ENCODE measurements around the gene VIPR2. TPM values are rescaled to one million over a fixed set of nuclear protein-coding genes. Genes with fewer than 3 reads are reported as not detected.
"Not testable (repeated sequence)": the region's sequence is repeated elsewhere in the genome, so short reads cannot be mapped to it uniquely, and the experiment has no call there.

VIPR2 gene
- total RNA-seq, 1 experiment from 2014 or later = not detected

GRCh38 chr7:159007364-159007995 is 137.2 kb downstream of the VIPR2 start:
- no peaks in the 10 kb centered on the region; the same call in 1 of the 2 replicates for H3K27me3 ChIP-seq (replicated peaks)
- H3K4me1 ChIP-seq (replicated peaks) = no peaks in the 10 kb centered on the region
- H3K9me3 ChIP-seq (replicated peaks) = no peaks in the 10 kb centered on the region
- no peak overlapping the region for H3K4me3 ChIP-seq
- no peak overlapping the region for H3K27ac ChIP-seq
- no peaks in the 10 kb centered on the region for H3K36me3 ChIP-seq
- DNase-seq (ENCODE audit: low read depth in 1 of 2, low spot score in 2 of 2) = no peak

GRCh38 chr7:159006610-159007130 is 138.0 kb downstream of the VIPR2 start:
- H3K4me3 ChIP-seq = no peak overlapping the region
- no peaks in the 10 kb centered on the region; the same call in 1 of the 2 replicates for H3K27me3 ChIP-seq (replicated peaks)
- no peaks in the 10 kb centered on the region for H3K4me1 ChIP-seq (replicated peaks)

GRCh38 chr7:159006022-159006609 is 138.6 kb downstream of the VIPR2 start:
- H3K36me3 ChIP-seq; DNase-seq (ENCODE audit: low read depth in 1 of 2, low spot score in 2 of 2); H3K4me1 ChIP-seq (replicated peaks); H3K4me3 ChIP-seq; H3K27ac ChIP-seq; H3K27me3 ChIP-seq (replicated peaks); H3K9me3 ChIP-seq (replicated peaks): not testable (repeated sequence)

More at GRCh38 chr7:159006610-159007130, 138.0 kb downstream of the VIPR2 start:
- Histone ChIP-seq H3K27ac (no peak overlapping the region), H3K9me3 (replicated peaks) (no peaks in the 10 kb centered on the region), H3K36me3 (no peaks in the 10 kb centered on the region)
- DNase-seq (ENCODE audit: low read depth in 1 of 2, low spot score in 2 of 2) = no peak

- H3K4me1 ChIP-seq (replicated peaks) = no peaks in the 10 kb centered on the region
- no peaks in the 10 kb centered on the region; the same call in 1 of the 2 replicates for H3K27me3 ChIP-seq (replicated peaks)
- H3K27ac ChIP-seq = no peak overlapping the region
- no peaks in the 10 kb centered on the region for H3K36me3 ChIP-seq
- DNase-seq (ENCODE audit: low read depth in 1 of 2, low spot score in 2 of 2) = no peak
- no peaks in the 10 kb centered on the region for H3K9me3 ChIP-seq (replicated peaks)
- H3K4me3 ChIP-seq = no peak overlapping the region
Observed at GRCh38 chr7:159005618-159006017, 139.0 kb downstream of the VIPR2 start.

GRCh38 chr7:159004411-159004810 is 140.3 kb downstream of the VIPR2 start:
- no peaks in the 10 kb centered on the region for H3K36me3 ChIP-seq
- H3K4me3 ChIP-seq = no peak overlapping the region
- no peaks in the 10 kb centered on the region; the same call in 1 of the 2 replicates for H3K27me3 ChIP-seq (replicated peaks)
- no peaks in the 10 kb centered on the region for H3K9me3 ChIP-seq (replicated peaks)
- H3K4me1 ChIP-seq (replicated peaks) = no peaks in the 10 kb centered on the region
- DNase-seq (ENCODE audit: low read depth in 1 of 2, low spot score in 2 of 2) = no peak
- no peak overlapping the region for H3K27ac ChIP-seq

GRCh38 chr7:159001811-159002210 is 142.9 kb downstream of the VIPR2 start:
- H3K4me1 ChIP-seq (replicated peaks) = no peaks in the 10 kb centered on the region
- DNase-seq (ENCODE audit: low read depth in 1 of 2, low spot score in 2 of 2) = no peak
- H3K4me3 ChIP-seq = no peak overlapping the region

GRCh38 chr7:159000859-159001435 is 143.7 kb downstream of the VIPR2 start:
- Histone ChIP-seq H3K27me3 (replicated peaks) (no peaks in the 10 kb centered on the region; the same call in 1 of the 2 replicates), H3K4me3 (no peak overlapping the region), H3K27ac (no peak overlapping the region), H3K36me3 (no peaks in the 10 kb centered on the region), H3K4me1 (replicated peaks) (no peaks in the 10 kb centered on the region), H3K9me3 (replicated peaks) (no peaks in the 10 kb centered on the region)
- no peak for DNase-seq (ENCODE audit: low read depth in 1 of 2, low spot score in 2 of 2)

More at GRCh38 chr7:159001811-159002210, 142.9 kb downstream of the VIPR2 start:
- Histone ChIP-seq H3K27ac (no peak overlapping the region), H3K9me3 (replicated peaks) (no peaks in the 10 kb centered on the region), H3K36me3 (no peaks in the 10 kb centered on the region), H3K27me3 (replicated peaks) (no peaks in the 10 kb centered on the region; the same call in 1 of the 2 replicates)

- Histone ChIP-seq H3K36me3 (no peaks in the 10 kb centered on the region), H3K4me3 (no peak overlapping the region), H3K9me3 (replicated peaks) (no peaks in the 10 kb centered on the region), H3K27me3 (replicated peaks) (no peaks in the 10 kb centered on the region; the same call in 1 of the 2 replicates), H3K4me1 (replicated peaks) (no peaks in the 10 kb centered on the region), H3K27ac (no peak overlapping the region)
- no peak for DNase-seq (ENCODE audit: low read depth in 1 of 2, low spot score in 2 of 2)
Observed at GRCh38 chr7:159000070-159000469, 144.6 kb downstream of the VIPR2 start.

- H3K9me3 ChIP-seq (replicated peaks) = peaks cover 2% of the 10 kb centered on the region; the same call in 1 of the 2 replicates
Observed at GRCh38 chr7:158999496-158999895, 145.2 kb downstream of the VIPR2 start.

GRCh38 chr7:158998261-158998660 is 146.4 kb downstream of the VIPR2 start:
- H3K4me3 ChIP-seq = not testable (repeated sequence)

More at GRCh38 chr7:158999496-158999895, 145.2 kb downstream of the VIPR2 start:
- no peaks in the 10 kb centered on the region for H3K36me3 ChIP-seq
- no peaks in the 10 kb centered on the region for H3K4me1 ChIP-seq (replicated peaks)
- DNase-seq (ENCODE audit: low read depth in 1 of 2, low spot score in 2 of 2) = no peak
- H3K27me3 ChIP-seq (replicated peaks) = no peaks in the 10 kb centered on the region; the same call in none of the 2 replicates
- H3K4me3 ChIP-seq = no peak overlapping the region
- H3K27ac ChIP-seq = no peak overlapping the region

GRCh38 chr7:158997471-158997870 is 147.2 kb downstream of the VIPR2 start:
- H3K4me1 ChIP-seq (replicated peaks) = no peaks in the 10 kb centered on the region
- H3K27ac ChIP-seq = no peak overlapping the region
- H3K9me3 ChIP-seq (replicated peaks) = peaks cover 6% of the 10 kb centered on the region; the same call in 1 of the 2 replicates
- no peaks in the 10 kb centered on the region for H3K36me3 ChIP-seq
- no peak overlapping the region for H3K4me3 ChIP-seq
- DNase-seq (ENCODE audit: low read depth in 1 of 2, low spot score in 2 of 2) = no peak
- peaks cover 10% of the 10 kb centered on the region for H3K27me3 ChIP-seq (replicated peaks)

More at GRCh38 chr7:158998261-158998660, 146.4 kb downstream of the VIPR2 start:
- H3K27me3 ChIP-seq (replicated peaks) = peaks cover 10% of the 10 kb centered on the region
- not testable (repeated sequence) for H3K27ac ChIP-seq; DNase-seq (ENCODE audit: low read depth in 1 of 2, low spot score in 2 of 2); H3K36me3 ChIP-seq; H3K4me1 ChIP-seq (replicated peaks); H3K9me3 ChIP-seq (replicated peaks)

- DNase-seq (ENCODE audit: low read depth in 1 of 2, low spot score in 2 of 2) = no peak
- peaks cover 6% of the 10 kb centered on the region; the same call in 1 of the 2 replicates for H3K9me3 ChIP-seq (replicated peaks)
- peaks cover 10% of the 10 kb centered on the region for H3K27me3 ChIP-seq (replicated peaks)
- no peak overlapping the region for H3K27ac ChIP-seq
- H3K4me1 ChIP-seq (replicated peaks) = no peaks in the 10 kb centered on the region
- no peak overlapping the region for H3K4me3 ChIP-seq
- no peaks in the 10 kb centered on the region for H3K36me3 ChIP-seq
Observed at GRCh38 chr7:158997110-158997453, 147.6 kb downstream of the VIPR2 start.

- H3K27ac ChIP-seq = no peak overlapping the region
- H3K27me3 ChIP-seq (replicated peaks) = peaks cover 10% of the 10 kb centered on the region
- H3K4me3 ChIP-seq = no peak overlapping the region
- peaks cover 6% of the 10 kb centered on the region; the same call in 1 of the 2 replicates for H3K9me3 ChIP-seq (replicated peaks)
- H3K4me1 ChIP-seq (replicated peaks) = no peaks in the 10 kb centered on the region
- no peaks in the 10 kb centered on the region for H3K36me3 ChIP-seq
- DNase-seq (ENCODE audit: low read depth in 1 of 2, low spot score in 2 of 2) = no peak
Observed at GRCh38 chr7:158996214-158997109, 148.2 kb downstream of the VIPR2 start.
